DMS153 (cell line): ENCODE data around the gene RHOXF1.
A peak's percentile ranks its signal among the peaks of the same experiment; 100 is the strongest.
"Not testable (repeated sequence)": the region's sequence is repeated elsewhere in the genome, so short reads cannot be mapped to it uniquely, and the experiment has no call there.

Experiments
- DNase-seq: peaks from one replicate; lab custom pipeline; 2025; lab: John Stamatoyannopoulos, UW

RHOXF1 gene, protein sequence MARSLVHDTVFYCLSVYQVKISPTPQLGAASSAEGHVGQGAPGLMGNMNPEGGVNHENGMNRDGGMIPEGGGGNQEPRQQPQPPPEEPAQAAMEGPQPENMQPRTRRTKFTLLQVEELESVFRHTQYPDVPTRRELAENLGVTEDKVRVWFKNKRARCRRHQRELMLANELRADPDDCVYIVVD

GRCh38 chrX:120115438-120115963 lies at the start of gene RHOXF1:
TSS of gene RHOXF1 (minus strand) at chrX:120115913. CDS start at chrX:120115862, 51 bp downstream.
- no peak for DNase-seq

GRCh38 chrX:120159086-120159485 lies 43.4 kb upstream of the RHOXF1 start:
- not testable (repeated sequence) for DNase-seq

- not testable (repeated sequence) for DNase-seq
Measured at GRCh38 chrX:120158313-120158712, 42.6 kb upstream of the RHOXF1 start, which contains the start of gene RHOXF2. TSS of gene RHOXF2 (plus strand) at chrX:120158613. CDS start at chrX:120158751, 138 bp downstream.

DNA sequence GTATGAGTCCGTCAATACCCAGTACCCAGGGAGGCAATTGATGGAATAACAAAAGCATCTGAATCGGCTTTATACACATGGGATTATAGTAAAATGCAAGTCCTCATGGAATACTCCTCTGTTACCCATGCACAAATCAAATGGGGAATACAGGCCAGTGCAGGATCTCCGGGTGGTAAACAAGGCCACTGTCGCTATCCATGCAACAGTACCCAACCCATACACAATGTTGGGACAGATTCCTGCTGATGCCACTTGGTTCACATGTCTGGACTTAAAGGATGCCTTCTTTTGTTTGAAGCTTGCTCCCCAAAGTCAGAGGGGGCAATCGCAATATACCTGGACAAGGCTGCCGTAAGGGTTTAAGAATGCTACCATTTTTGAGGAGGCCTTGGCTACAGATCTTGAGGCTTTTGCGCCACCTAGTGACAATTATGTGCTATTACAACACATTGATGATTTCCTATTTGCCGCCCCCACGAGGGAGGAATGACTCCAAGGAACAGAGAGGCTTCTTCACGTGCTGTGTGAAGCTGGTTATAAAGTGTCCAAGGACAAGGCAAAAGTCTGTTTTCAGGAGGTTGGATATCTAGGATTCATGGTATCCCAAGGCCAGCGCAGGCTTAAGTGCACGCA lies 34.5 kb upstream of the RHOXF1 start:
- not testable (repeated sequence) for DNase-seq

- DNase-seq = no peak
Measured at GRCh38 chrX:120147537-120147936, 31.8 kb upstream of the RHOXF1 start.

DNA sequence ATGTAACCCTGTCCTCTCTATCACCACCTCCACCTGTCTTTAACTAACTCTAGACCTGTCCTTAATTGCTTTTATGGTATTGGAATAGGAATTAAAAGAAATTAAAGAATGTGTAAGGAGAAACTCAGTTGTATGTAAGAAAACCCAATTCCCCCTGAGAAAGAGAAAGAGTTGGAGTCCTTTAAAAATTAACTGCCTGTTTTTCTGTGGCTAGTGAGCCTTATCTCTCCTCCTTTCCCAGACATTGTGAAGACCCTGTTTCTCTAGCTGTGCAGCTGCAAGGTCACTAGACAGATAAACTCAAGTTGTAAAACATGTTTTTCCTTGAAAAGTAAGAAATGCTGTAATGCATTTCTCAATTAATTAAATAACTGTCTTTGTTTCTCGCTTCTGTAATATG lies 30.6 kb upstream of the RHOXF1 start:
- DNase-seq = not testable (repeated sequence)

DNA sequence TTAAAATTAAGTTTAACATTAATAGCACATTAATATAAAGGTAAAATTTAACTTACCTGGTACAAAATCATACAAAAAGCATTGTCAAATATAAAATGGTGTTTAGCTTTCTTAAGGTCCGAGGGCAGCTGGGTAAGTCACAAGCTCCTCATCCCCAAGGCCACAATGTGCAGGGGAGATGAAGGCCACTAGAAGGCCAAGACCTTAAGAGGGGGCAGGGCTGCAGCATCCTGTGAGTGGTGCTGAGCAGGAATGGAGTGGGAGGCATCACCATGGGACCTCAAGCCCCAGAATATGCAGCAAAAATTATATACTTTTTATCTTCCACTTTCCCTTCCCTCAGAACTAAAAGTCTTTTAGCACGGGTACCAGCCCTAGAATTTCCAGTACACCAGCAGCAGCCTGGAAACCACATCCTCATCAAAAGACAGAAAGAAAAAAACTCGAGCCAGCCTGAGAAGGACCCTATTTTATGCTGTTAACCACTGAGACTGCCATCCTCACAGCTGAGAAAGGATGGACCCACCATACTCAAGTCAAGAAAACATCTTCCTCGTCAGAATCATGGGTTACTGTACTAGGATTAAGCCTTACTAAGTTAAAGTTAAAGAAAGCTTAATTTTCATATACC lies 29.7 kb upstream of the RHOXF1 start:
- DNase-seq = no peak

DNA sequence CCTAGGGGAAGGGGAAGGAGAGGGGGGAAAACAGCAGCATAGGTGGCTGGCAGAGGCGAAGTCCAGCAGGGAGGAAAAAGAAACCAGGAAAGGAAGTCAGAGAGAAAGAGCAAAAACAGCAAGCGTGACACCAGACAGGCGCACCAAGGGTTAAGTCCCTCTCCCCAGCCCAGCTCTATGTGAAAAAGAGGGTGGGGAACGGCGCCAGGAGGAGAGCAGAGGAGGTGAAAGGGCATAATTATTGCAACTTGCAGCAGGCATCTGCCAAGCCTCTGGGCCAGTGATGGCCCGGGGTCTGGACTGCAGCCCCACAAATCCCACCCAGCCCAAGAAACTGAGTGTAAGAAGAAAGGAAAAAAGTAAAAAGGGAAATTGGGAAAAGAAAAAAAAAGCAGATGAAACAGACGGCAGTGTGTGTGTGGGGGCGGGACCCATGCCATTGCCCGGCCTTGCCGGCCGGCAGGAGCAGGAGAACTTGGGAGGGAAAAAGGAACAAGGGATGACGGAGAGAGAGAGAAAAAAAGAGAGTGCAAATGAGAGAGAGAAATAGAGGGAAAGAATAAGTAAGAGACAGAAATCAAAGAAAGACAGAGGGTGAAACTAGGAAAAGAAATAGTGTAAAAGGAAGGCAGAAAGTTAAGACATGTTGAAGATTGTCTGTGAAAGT lies 28.6 kb upstream of the RHOXF1 start:
- DNase-seq = no peak

GRCh38 chrX:120140293-120140981 lies 24.7 kb upstream of the RHOXF1 start:
- peak; percentile 48 for DNase-seq

DNA sequence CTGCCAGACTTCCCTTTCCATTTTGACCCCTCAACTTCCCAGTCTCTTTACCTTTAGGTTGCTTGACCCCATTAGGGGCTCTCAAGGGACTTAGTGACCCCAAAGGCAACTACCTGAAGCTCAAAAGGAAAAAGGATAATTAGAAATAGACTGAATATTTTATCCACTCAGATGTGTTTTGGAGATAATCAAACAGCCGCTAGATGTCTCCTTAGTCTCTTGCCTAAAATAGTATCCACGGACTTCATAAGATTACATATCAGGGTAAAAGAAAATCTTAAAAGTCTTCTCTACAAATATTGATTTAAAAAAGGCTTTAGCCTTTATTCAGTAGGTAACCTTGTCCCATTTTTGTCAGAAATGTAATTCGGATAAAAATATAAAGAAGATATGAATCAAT lies 21.7 kb upstream of the RHOXF1 start:
- no peak for DNase-seq

- no peak for DNase-seq
Measured at GRCh38 chrX:120136840-120137239, 21.1 kb upstream of the RHOXF1 start.

DNA sequence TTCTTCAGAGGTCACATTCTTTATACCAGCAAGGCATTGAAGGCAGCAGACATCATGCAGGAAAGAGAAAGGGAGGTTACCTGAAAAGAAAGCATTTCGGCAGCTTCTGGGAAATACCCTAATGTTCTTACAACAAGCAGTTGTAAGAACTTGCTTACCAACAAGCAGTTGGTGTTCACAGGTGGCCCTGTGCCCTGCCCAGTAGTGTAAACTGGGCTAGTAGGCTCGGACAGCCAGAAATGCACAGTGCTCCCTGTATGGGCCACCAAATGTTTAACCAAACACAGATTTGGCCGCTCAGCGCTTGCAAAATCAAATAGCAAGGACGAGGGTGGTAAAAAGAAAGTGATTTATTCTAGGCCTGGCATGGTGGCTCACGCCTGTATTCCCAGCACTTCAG lies 20.4 kb upstream of the RHOXF1 start:
- DNase-seq = no peak

DNA sequence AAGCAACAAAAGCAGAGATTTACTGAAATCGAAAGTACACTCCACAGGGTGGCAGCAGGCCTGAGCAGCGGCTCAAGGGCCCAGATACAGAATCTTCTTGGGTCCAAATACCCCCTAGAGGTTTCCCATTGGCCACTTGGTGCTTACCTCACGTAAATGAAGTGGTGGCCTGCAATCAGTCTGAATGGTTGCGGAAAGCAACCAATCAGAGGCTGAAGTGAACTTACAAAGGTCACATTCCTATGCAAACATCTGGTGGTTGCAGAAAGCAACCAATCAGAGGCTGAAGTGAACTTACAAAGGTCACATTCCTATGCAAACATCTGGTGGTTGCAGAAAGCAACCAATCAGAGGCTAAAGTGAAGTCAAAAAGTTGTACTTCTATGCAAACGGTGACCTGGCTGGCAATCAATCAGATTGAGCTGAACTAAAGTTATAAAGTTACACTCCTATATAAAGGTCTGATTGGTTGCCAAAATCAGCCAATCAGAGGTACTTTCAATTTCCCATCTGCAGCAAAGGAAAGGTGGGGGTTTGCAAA lies 12.7 kb upstream of the RHOXF1 start:
- DNase-seq = not testable (repeated sequence)

DNA sequence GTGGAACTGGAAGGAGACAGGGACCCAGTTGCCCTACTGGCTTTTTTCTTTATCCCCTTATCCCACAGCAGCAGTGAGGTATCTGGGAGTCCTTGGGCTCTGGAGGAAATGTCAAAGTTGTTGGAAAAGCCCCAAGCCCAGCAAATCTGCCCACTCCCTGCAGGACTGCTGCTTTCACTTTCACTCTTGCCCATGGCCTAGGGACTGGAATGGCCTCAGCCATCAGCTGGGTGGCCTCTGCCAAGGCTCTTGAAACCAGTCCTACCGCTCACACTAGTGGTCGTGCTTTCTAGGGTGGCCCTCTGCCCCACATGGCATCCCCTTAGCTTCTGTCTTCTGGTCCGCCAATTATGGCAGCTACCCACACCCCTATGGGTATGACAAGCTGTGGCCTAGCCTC lies 9.7 kb upstream of the RHOXF1 start:
- DNase-seq = no peak

GRCh38 chrX:120120223-120120622 lies 4.5 kb upstream of the RHOXF1 start:
- DNase-seq = no peak

DNA sequence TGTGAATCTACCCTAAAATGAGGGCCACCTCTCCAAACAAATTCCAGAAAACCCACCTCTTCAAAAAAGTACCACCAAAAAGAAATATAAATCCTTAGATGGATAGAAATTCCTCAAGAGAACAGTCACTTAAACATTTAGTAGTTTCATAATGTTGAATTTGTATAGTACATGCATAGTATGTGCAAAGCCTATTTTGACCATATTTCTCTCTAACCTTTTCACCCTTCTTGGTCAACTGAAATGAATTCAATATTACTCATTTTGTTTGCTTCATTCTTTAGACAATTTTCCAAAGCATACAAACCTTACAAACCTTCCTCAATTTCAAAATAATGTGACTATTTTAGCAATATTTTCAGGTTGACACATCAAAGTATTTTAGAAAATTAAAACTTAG lies 4.1 kb downstream of the RHOXF1 start:
- no peak for DNase-seq

GRCh38 chrX:120109378-120109777 lies 6.3 kb downstream of the RHOXF1 start:
- DNase-seq = no peak

DNA sequence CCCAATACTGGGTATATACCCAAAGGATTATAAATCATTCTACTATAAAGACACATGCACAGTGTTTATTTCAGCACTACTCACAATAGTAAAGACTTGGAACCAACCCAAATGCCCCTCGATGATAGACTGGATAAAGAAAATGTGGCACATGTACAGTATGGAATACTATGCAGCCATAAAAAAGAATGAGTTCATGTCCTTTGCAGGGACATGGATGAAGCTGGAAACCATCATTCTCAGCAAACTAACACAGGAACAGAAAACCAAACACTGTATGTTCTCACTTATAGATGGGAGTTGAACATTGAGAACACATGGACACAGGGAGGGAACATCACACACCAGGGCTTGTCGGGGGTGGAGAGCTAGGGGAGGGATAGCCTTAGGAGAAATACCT lies 11.0 kb downstream of the RHOXF1 start:
- not testable (repeated sequence) for DNase-seq

DNA sequence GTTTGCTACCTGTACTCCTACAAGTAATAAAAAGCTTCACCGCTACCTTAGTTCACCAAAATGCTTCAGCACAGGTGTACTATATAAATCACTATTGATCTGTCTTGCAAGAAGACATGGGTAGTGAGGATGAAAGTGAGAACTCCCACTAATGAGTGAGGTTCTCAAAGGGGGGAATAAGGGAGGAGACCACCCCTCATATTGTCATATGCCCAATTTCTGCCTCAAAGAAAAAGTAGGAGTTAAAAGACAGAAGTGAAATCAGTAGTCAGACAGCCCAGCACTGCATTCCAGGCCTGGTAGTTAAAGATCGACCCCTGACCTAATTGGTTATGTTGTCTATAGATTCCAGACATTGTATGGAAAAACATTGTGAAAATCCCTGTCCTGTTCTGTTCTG lies 14.7 kb downstream of the RHOXF1 start:
- DNase-seq = not testable (repeated sequence)

- DNase-seq = no peak
Measured at GRCh38 chrX:120090208-120090607, 25.5 kb downstream of the RHOXF1 start.

GRCh38 chrX:120087289-120088017 lies 28.3 kb downstream of the RHOXF1 start:
- DNase-seq = no peak
